Measurements from ENCODE around the gene MDH1.
"Not testable (repeated sequence)": the region's sequence is repeated elsewhere in the genome, so short reads cannot be mapped to it uniquely, and the experiment has no call there.

MDH1 gene

DNA sequence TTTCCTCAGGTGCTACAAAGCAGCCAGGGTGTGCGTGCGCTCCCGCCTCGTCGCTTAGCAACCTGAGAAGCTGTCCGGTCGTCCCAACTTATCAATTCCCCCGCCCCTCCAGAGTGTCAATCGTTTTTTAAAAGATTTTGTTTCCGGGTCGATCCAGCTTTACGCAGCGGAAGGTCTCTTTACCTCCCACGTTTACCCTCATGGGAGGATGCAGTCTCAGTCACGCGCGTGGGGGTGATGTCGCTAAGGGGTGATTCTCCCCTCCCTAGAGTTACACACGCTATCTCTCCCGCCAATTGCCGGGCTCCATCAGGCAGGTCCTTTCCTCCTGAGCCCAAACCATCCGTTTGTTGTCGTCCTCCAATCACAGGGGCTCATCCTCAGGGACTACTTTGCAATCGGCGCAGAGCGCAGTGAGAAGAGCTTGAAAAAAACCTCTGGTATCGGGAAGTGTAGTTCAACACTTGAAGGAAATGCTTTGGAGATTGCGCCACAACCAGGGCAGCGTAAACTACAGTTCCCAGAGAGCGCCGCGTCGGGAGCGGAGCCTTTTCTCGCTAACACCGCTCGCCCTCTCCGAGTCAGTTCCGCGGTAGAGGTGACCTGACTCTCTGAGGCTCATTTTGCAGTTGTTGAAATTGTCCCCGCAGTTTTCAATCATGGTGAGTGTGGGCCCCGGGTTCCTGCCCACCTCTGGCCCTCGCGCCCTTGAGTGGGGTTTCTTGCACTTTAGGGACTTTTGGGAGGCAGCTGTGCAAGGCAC is at the start of gene MDH1, which contains the start of gene WDPCP:
Gene MDH1, plus strand, starts transcription at position 579 of the 763 bp plus-strand sequence. Its CDS starts 81 bp downstream, at position 660.
Gene WDPCP, minus strand, starts transcription at position 93 of the 763 bp plus-strand sequence. CDS start 206 bp downstream, outside the sequence.
- peak; percentile 98 to 99 for DNase-seq

- DNase-seq = no peak
Measured at GRCh38 chr2:63539416-63540162, 49.2 kb upstream of the MDH1 start.

DNA sequence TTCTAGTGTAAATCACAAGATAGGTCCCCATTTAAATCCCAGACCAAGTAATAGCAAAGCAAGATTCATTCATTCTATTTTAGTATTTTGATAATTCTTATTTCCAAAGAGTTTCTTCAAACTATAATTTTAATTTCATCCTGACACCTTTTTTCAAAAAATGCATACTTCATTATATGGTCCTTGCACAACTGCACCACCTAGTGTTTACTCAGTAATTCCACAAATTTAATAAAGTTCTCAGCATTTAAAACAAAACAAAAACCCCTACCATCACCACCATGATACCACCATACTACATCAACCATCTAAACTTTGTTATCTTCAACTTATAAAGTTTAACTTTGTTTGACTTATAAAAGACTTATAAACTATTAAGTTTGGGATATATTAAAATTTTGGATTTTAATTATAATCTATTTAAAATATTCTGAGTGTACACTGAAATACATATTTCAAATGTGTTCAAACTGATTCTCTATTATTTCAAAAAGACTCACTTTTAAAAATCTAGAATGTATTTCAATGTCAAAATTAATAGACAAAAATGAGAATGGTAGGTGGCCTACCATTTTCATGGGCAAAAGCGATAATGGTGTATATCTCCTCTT is 44.6 kb upstream of the MDH1 start:
- DNase-seq = no peak

DNA sequence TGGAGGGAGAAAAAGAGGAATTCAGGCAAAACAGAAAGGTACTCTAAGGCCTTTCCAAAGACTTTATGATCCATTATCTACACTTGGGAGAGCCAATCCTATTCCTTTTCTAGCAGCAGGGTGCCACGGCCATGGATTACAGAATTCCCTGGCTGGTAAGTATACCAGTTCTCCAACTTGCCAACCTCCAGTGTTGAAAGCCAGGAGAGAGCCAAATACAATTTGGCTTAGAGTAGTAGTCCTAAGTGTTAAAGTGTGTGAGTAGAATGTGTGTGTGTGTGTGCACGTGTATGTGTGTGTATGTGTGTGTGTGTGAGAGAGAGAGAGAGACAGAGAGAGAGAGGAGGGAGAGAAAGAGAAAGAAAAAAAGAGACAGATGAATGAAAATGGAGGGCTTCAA is 43.7 kb upstream of the MDH1 start:
- DNase-seq = no peak

- DNase-seq = no peak
Measured at GRCh38 chr2:63553049-63553448, 35.7 kb upstream of the MDH1 start.

GRCh38 chr2:63555299-63555698 is 33.5 kb upstream of the MDH1 start:
- DNase-seq = no peak

GRCh38 chr2:63555931-63556330 is 32.8 kb upstream of the MDH1 start:
- no peak for DNase-seq

GRCh38 chr2:63557819-63558218 is 30.9 kb upstream of the MDH1 start:
- DNase-seq = not testable (repeated sequence)

- DNase-seq = not testable (repeated sequence)
Measured at GRCh38 chr2:63558922-63559321, 29.8 kb upstream of the MDH1 start.

GRCh38 chr2:63562751-63563150 is 26.0 kb upstream of the MDH1 start:
- DNase-seq = no peak

- DNase-seq = no peak
Measured at GRCh38 chr2:63569740-63570139, 19.0 kb upstream of the MDH1 start.

- DNase-seq = no peak
Measured at GRCh38 chr2:63571291-63571690, 17.5 kb upstream of the MDH1 start.

DNA sequence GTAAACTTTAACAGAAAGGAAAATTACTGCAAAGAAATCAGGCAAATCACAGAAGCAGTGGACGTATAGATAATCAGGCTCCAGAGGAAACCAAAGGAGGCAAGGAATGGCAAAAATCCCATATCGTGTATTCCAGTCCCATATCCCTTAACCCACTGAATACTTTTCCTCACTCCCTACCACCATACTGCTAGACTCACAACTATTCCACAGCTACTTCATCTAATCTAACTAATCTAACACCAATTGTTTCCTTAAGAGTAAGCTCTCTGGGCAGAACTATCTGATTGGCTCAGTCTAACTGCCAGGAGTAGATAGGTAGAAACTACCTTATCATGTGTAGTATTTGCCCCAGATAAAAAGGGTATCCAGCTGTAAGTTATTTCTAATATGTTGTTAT is 16.8 kb upstream of the MDH1 start:
- DNase-seq = no peak

- not testable (repeated sequence) for DNase-seq
Measured at GRCh38 chr2:63573026-63573425, 15.7 kb upstream of the MDH1 start.

DNA sequence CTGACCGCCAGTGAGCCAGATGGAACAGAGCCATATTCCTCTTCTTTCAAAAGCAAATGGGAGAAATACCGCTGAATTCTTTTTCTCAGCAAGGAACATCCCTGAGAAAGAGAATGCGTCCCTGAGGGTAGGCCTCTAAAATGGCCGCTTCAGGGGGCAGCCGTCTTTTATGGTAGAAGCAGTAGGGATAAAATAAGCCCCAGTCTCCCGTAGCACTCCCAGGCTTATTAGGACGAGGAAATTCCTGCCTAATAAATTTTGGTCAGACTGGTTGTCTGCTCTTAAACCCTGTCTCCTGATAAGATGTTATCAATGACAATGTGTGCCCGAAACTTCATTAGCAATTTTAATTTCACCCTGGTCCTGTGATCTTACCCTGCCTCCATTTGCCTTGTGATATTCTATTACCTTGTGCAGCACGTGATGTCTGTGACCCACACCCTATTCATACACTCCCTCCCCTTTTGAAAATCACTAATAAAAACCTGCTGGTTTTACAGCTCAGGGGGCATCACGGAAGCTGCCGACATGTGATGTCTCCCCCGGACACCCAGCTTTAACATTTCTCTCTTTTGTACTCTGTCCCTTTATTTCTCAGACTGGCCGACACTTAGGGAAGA is 14.9 kb upstream of the MDH1 start:
- not testable (repeated sequence) for DNase-seq

DNA sequence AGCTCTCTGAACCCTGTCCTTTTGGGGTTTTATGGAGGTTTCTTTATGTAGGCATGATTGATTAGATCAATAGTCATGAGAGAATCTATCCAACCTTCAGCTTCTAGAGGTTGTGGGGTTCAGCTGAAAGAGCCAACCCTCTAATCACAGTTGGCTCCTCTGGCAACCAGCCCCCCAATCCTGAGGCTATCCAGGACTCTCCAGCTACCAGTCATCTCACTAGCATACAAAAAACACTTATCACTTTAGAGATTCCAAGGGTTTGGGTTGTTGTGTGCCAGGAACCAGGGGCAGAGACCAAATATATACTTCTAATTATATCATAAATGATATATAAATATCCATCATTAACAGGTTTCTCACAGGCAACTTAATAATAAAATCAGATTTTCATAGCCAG is 12.2 kb upstream of the MDH1 start:
- DNase-seq = no peak

DNA sequence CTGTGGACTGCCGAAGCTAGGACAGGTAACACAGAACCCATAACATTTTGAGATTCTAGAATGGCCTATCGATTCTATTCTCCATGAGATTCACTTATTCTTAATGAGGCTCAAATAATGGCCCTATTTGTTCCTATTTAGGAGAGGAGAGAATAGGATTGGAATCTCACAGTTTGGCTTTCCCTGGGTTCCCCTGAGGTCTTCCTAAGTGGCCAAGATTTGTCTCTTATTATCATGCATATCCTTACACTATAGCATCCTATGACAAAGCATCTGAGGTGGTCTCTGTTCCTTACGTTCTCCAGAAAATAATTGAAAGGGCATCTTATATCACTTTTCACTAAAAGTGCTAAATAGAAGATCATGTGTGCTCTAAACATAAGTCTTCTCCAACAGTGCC is 10.0 kb upstream of the MDH1 start:
- DNase-seq = no peak

GRCh38 chr2:63580651-63581297 is 8.0 kb upstream of the MDH1 start:
- no peak for DNase-seq

DNA sequence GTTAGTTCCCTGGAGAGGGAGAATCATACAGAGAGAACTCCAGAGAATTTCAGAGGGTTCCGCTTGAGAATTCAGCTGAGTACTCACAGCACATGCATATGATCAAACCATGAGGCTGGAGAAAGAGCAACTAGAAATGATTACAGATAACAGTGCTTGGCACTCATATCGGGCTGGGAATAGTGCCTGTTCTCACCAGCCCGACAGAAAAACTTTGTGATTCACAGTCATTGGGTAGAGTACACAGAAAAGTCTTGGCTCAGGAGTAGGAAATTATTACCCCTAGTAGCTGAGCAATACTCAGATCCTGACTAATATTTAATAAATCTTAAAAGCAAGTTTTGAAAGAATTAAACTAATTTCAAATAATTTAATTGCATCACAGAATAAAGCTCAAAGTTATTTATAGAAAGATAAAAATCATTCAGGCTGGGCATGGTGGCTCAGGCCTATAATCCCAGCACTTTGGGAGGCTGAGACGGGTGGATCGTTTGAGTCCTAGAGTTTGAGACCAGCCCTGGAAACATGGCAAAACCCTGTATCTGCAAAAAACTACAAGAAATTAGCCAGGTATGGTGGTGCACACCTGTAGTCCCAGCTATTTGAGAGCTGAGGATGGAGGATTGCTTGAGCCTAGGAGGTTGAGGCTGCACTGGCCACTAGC is 7.3 kb upstream of the MDH1 start:
- DNase-seq = no peak

- DNase-seq = no peak
Measured at GRCh38 chr2:63582873-63583272, 5.9 kb upstream of the MDH1 start.

DNA sequence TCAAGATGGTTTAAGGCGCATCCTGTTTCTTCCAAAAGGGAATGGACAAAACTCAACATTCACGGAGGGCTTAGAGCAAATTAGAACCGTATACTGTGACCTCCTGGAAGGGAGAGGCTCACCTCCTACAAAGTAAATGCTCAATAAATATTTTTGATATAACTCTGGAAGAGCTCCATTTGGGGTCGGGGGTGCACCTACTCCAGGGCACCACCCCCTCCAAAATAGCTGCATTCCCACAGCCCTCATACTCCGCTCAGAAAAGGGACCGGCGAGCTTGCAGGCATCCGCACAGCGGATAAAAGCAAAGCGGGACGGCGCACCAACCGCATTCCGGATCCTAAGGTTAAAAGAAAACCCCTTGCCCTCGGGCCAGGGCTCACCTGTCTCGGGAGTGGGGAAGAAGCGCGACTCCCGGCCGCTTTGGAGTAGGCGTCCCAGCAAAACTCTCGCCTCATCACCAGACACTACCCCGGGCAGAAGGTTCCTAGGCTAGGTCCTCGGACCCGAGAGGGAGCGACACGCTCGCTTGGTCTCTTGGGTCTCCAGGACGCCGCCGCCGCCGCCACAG is 864 bp upstream of the MDH1 start:
- no peak for DNase-seq

Data from SHP77 (cell line).